ENCODE measurements around the gene TDRD1.

The TDRD1 gene

DNA sequence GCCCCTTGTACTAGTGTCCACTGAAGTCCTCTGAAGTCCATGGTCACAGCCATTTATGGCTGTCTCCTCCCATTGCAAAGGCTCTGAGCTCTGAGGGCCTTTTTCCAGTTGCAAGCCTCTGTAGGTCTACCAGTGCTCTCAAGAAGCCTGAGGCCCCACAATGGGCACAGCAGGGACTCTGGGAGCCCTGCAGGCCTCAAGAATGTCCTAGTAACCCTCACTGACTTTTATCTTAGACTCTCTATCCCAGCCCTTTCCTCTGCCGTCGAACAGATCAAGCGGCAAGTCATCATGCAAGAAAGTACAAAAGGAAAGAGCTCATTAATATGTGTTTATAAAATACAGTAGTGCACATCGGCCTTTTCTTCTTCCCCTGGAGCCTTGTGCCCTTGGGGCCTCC, 83.3 kb downstream of the TDRD1 start:
- DNase-seq (ENCODE audit: low read depth in 1 of 2, low spot score in 1 of 2), result no peak
- TF ChIP-seq JUND (IDR thresholded peaks at IDR 0.05; ENCODE audit: low read depth), result no peak
- in situ Hi-C loops (cut with HindIII; ENCODE audit: low pct_unique_long_range_greater_than_20kb, low sequenced_read_pairs), result no loop called here

DNA sequence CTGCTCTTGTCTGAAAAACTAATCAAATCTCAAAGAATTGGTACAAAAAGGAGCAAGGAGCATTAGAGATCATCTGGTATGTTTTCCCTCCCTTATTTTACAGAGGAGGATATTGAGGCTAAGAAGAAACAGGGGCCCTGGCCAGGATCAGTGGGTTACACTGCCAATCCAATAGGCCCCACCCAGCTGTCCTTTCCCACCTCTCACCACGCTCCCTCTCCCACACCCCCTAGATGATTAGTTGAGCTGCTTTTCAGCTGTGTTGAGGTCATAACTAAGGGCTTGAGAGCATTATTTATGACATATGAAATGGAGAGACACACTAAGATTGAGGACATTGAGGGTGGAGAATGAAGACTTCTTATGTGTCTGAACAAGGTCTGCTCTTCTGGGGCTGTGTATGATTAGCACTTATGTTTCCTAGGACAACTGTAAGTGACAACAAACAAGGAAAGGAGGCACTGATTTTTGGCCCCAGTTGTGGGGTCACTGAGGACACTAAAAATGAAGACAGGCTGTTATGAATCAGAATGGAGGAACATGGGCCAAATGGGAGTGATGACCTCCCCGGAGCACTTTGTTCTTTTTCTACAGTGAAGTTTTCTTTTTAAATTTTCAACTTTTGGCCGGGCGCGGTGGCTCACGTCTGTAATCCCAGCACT, 86.4 kb downstream of the TDRD1 start:
- TF ChIP-seq JUND (IDR thresholded peaks at IDR 0.05; ENCODE audit: low read depth), result no peak
- in situ Hi-C loops (cut with HindIII; ENCODE audit: low pct_unique_long_range_greater_than_20kb, low sequenced_read_pairs), result no loop called here
- DNase-seq (ENCODE audit: low read depth in 1 of 2, low spot score in 1 of 2), result no peak

DNA sequence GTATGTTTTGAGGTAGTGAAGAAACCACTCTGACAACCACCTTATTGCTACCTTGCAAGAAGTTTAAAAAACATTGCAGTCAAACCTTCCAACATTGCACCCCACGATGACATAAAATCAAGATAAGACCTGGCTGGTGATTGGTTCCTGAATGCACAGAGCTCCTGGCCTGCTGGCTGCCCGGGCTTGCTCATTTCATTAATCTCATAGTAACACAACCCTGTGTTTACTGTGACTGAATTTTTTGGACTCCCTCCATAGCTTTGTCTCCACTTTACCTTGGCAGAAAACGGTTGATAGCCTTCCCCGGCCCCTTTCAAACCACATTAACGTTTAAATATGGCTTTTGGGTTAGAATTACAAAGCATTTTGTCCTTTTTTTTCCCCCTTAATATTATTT, 87.4 kb downstream of the TDRD1 start:
- peak; percentile 46 to 60 for DNase-seq (ENCODE audit: low read depth in 1 of 2, low spot score in 1 of 2)
- TF ChIP-seq JUND (IDR thresholded peaks at IDR 0.05; ENCODE audit: low read depth), result no peak
- in situ Hi-C loops (cut with HindIII; ENCODE audit: low pct_unique_long_range_greater_than_20kb, low sequenced_read_pairs), result no loop called here

GRCh38 chr10:114271075-114271778, 92.1 kb downstream of the TDRD1 start:
- no peak for DNase-seq (ENCODE audit: low read depth in 1 of 2, low spot score in 1 of 2)
- in situ Hi-C loops (cut with HindIII; ENCODE audit: low pct_unique_long_range_greater_than_20kb, low sequenced_read_pairs), result no loop called here
- no peak for TF ChIP-seq JUND (IDR thresholded peaks at IDR 0.05; ENCODE audit: low read depth)

DNA sequence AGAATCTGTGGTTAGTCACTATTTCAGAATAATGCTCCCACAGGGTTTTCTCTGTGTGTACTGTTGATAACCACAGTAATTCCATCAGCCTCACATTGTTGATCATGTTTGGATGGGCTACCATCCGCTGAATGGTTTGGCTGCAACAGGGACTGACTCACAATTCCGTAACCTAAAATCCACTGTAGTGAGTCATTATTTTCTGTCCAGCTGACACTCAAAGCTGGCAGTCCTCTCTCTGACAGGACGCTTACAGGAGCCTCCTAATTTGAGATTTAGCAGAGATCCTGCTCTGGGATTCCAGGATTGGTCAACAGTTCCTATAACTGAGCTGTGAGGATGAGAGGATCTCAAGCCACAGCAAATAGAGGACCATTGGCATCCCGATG, 92.6 kb downstream of the TDRD1 start:
- in situ Hi-C loops (cut with HindIII; ENCODE audit: low pct_unique_long_range_greater_than_20kb, low sequenced_read_pairs), result no loop called here
- no peak for DNase-seq (ENCODE audit: low read depth in 1 of 2, low spot score in 1 of 2)
- TF ChIP-seq JUND (IDR thresholded peaks at IDR 0.05; ENCODE audit: low read depth), result no peak

- TF ChIP-seq JUND (IDR thresholded peaks at IDR 0.05; ENCODE audit: low read depth), result no peak
- DNase-seq (ENCODE audit: low read depth in 1 of 2, low spot score in 1 of 2), result no peak
- in situ Hi-C loops (cut with HindIII; ENCODE audit: low pct_unique_long_range_greater_than_20kb, low sequenced_read_pairs), result no loop called here
Measured at GRCh38 chr10:114272696-114273095, 93.5 kb downstream of the TDRD1 start.

DNA sequence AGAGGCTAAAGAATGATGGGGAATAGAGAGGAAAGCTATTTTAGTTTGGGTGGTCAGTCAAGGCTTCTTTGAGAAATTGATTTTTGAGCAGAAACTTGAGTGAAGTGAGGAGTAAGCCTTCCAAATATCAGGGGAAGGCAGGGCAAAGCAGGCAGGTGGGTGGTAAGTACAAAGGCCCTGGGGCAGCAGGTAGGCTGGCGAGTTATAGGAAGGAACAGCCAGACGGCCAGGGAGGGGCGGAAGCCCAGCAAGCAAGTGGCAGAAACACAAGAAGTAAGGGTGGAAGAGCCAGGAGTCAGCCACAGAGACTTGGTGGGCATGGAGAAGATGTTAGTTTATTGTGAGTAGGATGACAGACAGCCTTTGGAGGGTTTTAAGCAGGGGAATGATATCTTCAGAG, 94.8 kb downstream of the TDRD1 start:
- no peak for DNase-seq (ENCODE audit: low read depth in 1 of 2, low spot score in 1 of 2)
- in situ Hi-C loops (cut with HindIII; ENCODE audit: low pct_unique_long_range_greater_than_20kb, low sequenced_read_pairs), result no loop called here
- no peak for TF ChIP-seq JUND (IDR thresholded peaks at IDR 0.05; ENCODE audit: low read depth)

DNA sequence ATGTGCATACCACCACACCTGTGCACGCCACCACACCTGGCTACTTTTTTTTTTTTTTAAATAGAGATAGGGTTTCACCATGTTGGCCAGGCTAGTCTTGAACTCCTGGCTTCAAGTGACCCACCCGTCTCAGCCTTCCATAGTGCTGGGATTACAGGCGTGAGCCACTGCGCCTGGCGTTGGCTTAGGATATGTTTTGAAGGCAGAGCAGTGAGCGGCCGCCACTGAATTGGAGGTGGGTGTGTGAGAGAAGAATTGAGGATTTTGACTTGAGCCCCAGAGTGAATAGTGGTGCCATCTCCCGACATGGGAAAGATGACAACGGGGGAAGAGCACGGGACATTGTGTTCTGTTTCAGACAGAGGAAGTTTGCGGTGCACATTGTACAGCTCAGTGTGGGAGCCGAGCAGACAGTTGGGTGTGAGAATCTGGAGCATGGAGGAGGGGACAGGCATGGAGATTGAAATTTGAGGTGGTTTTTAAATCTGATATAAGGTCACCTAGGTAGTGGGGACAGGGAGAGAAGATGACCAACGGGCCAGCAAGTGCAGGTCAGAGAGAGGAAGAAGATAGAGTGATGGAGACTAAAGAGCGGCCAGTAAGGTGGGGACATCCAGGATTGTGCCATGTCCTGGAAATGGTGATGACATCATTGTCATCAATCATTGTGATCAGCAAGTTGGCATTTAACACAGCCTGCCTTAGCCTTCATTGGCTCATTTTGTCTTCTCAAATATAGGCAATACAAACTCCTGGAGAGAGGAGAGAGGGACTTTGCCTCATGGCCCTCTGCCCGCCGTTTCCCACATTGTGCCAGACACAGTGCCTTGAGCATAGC, 95.7 kb downstream of the TDRD1 start:
- TF ChIP-seq JUND (IDR thresholded peaks at IDR 0.05; ENCODE audit: low read depth), result no peak
- in situ Hi-C loops (cut with HindIII; ENCODE audit: low pct_unique_long_range_greater_than_20kb, low sequenced_read_pairs), result no loop called here
- DNase-seq (ENCODE audit: low read depth in 1 of 2, low spot score in 1 of 2), result no peak

- TF ChIP-seq JUND (IDR thresholded peaks at IDR 0.05; ENCODE audit: low read depth), result no peak
- no peak for DNase-seq (ENCODE audit: low read depth in 1 of 2, low spot score in 1 of 2)
- in situ Hi-C loops (cut with HindIII; ENCODE audit: low pct_unique_long_range_greater_than_20kb, low sequenced_read_pairs), result no loop called here
Measured at GRCh38 chr10:114276066-114276465, 96.9 kb downstream of the TDRD1 start.

DNA sequence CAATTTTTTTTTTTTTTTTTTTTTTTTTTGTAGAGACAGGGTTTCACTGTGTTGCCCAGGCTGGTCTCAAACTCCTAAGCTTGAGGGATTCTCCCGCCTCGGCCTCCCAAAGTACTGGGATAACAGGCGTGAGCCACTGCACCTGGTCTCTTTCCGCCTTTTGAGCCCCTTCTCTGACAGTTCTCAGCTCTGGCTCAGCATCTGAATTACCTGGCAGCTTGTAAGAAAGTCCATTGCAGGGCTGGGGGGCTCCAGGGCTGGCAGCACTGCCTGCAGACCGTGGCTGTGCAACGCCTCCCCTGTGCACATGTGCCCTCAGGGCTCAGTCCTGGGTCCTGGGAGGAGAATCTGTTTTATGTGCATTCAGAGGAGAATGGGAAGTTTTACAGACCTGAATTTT, 97.5 kb downstream of the TDRD1 start:
- TF ChIP-seq JUND (IDR thresholded peaks at IDR 0.05; ENCODE audit: low read depth), result no peak
- in situ Hi-C loops (cut with HindIII; ENCODE audit: low pct_unique_long_range_greater_than_20kb, low sequenced_read_pairs), result no loop called here
- DNase-seq (ENCODE audit: low read depth in 1 of 2, low spot score in 1 of 2), result no peak

- in situ Hi-C loops (cut with HindIII; ENCODE audit: low pct_unique_long_range_greater_than_20kb, low sequenced_read_pairs), result no loop called here
- TF ChIP-seq JUND (IDR thresholded peaks at IDR 0.05; ENCODE audit: low read depth), result no peak
- DNase-seq (ENCODE audit: low read depth in 1 of 2, low spot score in 1 of 2), result no peak
Measured at GRCh38 chr10:114278140-114278883, 99.2 kb downstream of the TDRD1 start.

DNA sequence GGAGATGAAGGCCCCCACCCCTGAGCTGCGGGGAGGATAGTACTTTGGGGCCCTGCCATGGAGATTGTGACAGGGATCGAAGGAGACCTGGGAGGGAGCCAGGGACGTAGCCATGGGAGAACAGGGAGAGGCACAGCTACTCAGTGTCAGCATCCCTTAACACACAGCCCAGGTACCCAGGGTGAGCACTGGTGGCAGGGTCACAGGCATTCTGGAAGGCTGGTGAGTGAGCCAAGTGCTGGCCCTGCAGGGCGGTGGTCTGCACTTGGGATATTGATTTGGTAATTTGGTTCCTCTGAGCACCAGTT, 99.7 kb downstream of the TDRD1 start:
- TF ChIP-seq JUND (IDR thresholded peaks at IDR 0.05; ENCODE audit: low read depth), result no peak
- in situ Hi-C loops (cut with HindIII; ENCODE audit: low pct_unique_long_range_greater_than_20kb, low sequenced_read_pairs), result no loop called here

More for the DNA sequence above, 99.7 kb downstream of the TDRD1 start:
- DNase-seq (ENCODE audit: low read depth in 1 of 2, low spot score in 1 of 2), result no peak
